ENCODE measurements around the gene RFK.

GRCh38 chr9:76357555-76357954 lies 36.7 kb downstream of the RFK start:
- TF ChIP-seq CTCF (IDR thresholded peaks at IDR 0.05; ENCODE audit: poor library complexity) (no peak), EZH2 (IDR thresholded peaks at IDR 0.05; ENCODE audit: borderline replicate concordance) (no peak), EZH2phosphoT487 (IDR thresholded peaks at IDR 0.05; ENCODE audit: low read depth, severe bottlenecking, unreplicated experiment) (no peak)
